Right lobe of liver (tissue), 4 donors: Measurements from ENCODE around the gene RALGPS1.

Experiments
- POLR2A ChIP-seq: fragments of 450-650 bp; IDR thresholded peaks from one replicate; pipeline ENCODE4 v1.6.1; 2017; ENCODE audit warnings: antibody characterized with exemption, mild to moderate bottlenecking
- TF ChIP-seq, protein P1 (sequence below), 4 donors: fragments of 200-600 bp in 3 of 4; fragments of 450-650 bp in 1 of 4; IDR thresholded peaks; one replicate each; pipeline versions ENCODE4 v1.5.1 to v1.8.0; 2016 to 2022; ENCODE audit warnings: antibody characterized with exemption in 4 of 4, mild to moderate bottlenecking in 2 of 4
- donor health status: DM: no; HTN: no; CAD: no.
- donor health status: DM: no; HTN: no; CAD: no.
- donor health status: DM: no; HTN: yes; CAD: no.

GRCh38 chr9:127159949-127160610, 245.5 kb downstream of the RALGPS1 start:
- TF ChIP-seq, protein P1, sequence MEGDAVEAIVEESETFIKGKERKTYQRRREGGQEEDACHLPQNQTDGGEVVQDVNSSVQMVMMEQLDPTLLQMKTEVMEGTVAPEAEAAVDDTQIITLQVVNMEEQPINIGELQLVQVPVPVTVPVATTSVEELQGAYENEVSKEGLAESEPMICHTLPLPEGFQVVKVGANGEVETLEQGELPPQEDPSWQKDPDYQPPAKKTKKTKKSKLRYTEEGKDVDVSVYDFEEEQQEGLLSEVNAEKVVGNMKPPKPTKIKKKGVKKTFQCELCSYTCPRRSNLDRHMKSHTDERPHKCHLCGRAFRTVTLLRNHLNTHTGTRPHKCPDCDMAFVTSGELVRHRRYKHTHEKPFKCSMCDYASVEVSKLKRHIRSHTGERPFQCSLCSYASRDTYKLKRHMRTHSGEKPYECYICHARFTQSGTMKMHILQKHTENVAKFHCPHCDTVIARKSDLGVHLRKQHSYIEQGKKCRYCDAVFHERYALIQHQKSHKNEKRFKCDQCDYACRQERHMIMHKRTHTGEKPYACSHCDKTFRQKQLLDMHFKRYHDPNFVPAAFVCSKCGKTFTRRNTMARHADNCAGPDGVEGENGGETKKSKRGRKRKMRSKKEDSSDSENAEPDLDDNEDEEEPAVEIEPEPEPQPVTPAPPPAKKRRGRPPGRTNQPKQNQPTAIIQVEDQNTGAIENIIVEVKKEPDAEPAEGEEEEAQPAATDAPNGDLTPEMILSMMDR (IDR thresholded peaks at IDR 0.05) = no peak
- TF ChIP-seq POLR2A = no peak
